Heart left ventricle (tissue), 13 donors: ENCODE results near the gene HMX1.

Source experiments
- CTCF ChIP-seq, 12 donors: fragments of 200-600 bp; sonication (generic) in 4 of 12; IDR thresholded peaks; one replicate each; pipeline versions ENCODE4 v1.5.0 to v1.8.0; 2018 to 2022; ENCODE audit warnings: antibody characterized with exemption in 12 of 12, mild to moderate bottlenecking in 5 of 12
- POLR2A ChIP-seq, 2 donors: fragments of 450-650 bp; IDR thresholded peaks; one replicate each; pipeline ENCODE4 v1.6.1; 2017; ENCODE audit warnings: antibody characterized with exemption in 2 of 2, mild to moderate bottlenecking in 2 of 2, moderate library complexity in 2 of 2
- donor health status: ischemic (EF 13 %, LVEDD 7.1; RV severe dilation, severe dysfunction).
- donor health status: DM: no; HTN: yes; CAD: no.
- donor health status: DM: no; HTN: no; CAD: no.
- donor health status: ischemic (EF 25% LVEDD 6.9; RV normal size, moderate dysfunction).
- donor health status: ischemic (EF 25% LVEDD 5.7; RV mildly dilated, moderate dysfunction).
- donor health status: ischemic (EF 35%, LVEDD 5.7; RV mildly dilated, moderate dysfunction).
- donor health status: nonischemic (EF 11% LVEDD 7.7; RV severe dilation, severe dysfunction).
- donor health status: DM: yes; HTN: yes; CAD: no.
- donor health status: PGD.
- donor health status: ischemic (EF 29% LVEDD 5.4; RV normal size, mild dysfunction).
- donor health status: nonischemic (EF 23%, LVEDD 6.1; RV moderate dilation, normal function).

- TF ChIP-seq CTCF (IDR thresholded peaks at IDR 0.05) (no peak), POLR2A (IDR thresholded peaks at IDR 0.05) (no peak)
These were observed 26.5 kb downstream of the HMX1 start for GRCh38 chr4:8844976-8845690.
